ENCODE results near the gene UPF3A.

DNA sequence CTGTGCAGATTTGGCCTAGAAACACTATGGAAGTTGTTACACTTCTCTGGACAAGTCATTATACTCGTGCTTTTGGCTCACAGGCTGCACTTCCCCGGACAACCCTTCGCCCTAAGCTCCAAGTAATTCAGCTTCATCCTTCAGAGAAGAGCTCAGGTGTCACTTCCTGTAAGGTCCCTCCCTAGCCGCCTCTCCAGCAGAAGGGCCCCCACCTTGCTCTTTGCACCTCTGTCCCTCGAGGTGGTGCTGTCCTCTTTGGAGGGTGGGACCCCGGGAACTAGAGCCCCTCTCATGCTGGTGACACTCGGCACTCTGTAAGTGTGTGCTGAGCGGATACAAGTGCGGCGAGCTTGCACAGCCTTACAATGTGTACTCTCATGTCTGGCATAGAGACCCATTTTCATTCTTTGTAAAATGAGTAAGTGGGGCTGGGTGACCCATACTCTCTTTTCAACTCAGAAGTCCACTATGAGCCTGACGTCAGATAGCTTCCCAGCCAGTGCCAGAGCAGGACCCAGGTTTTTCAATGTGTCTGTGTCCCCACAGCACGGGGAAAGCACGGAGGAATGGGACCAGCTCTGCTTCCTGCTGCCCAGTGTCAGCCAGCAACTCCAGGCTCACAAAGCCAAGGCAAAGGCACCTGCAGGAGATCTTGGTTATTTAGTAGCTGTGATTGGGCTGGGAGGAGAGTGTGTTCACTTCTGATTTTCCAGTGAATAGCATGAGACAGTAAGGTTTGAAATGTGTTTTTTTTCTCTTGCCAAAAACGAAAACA, 59.8 kb downstream of the UPF3A start:
- TF ChIP-seq, protein P1, sequence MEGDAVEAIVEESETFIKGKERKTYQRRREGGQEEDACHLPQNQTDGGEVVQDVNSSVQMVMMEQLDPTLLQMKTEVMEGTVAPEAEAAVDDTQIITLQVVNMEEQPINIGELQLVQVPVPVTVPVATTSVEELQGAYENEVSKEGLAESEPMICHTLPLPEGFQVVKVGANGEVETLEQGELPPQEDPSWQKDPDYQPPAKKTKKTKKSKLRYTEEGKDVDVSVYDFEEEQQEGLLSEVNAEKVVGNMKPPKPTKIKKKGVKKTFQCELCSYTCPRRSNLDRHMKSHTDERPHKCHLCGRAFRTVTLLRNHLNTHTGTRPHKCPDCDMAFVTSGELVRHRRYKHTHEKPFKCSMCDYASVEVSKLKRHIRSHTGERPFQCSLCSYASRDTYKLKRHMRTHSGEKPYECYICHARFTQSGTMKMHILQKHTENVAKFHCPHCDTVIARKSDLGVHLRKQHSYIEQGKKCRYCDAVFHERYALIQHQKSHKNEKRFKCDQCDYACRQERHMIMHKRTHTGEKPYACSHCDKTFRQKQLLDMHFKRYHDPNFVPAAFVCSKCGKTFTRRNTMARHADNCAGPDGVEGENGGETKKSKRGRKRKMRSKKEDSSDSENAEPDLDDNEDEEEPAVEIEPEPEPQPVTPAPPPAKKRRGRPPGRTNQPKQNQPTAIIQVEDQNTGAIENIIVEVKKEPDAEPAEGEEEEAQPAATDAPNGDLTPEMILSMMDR (conservative IDR thresholded peaks at IDR 0.05; ENCODE audit: low read depth, low read length): no peak
- TF ChIP-seq MAZ (IDR thresholded peaks at IDR 0.05; ENCODE audit: borderline replicate concordance, low read depth, low read length) (no peak), RFX5 (IDR thresholded peaks at IDR 0.05; ENCODE audit: low read depth, low read length) (no peak), FOS (IDR thresholded peaks at IDR 0.05; ENCODE audit: low read depth, low read length) (no peak), NFE2L2 (IDR thresholded peaks at IDR 0.05; ENCODE audit: low read depth, low read length) (no peak), BHLHE40 (IDR thresholded peaks at IDR 0.05; ENCODE audit: low read depth, low read length) (no peak), POLR2A (IDR thresholded peaks at IDR 0.05; ENCODE audit: low read depth, low read length) (no peak), MXI1 (IDR thresholded peaks at IDR 0.05; ENCODE audit: borderline replicate concordance, low read depth, low read length) (no peak), RAD21 (IDR thresholded peaks at IDR 0.05; ENCODE audit: low read length) (no peak), CEBPB (IDR thresholded peaks at IDR 0.05; ENCODE audit: low read depth, low read length) (no peak)
- TF ChIP-seq, protein P2, sequence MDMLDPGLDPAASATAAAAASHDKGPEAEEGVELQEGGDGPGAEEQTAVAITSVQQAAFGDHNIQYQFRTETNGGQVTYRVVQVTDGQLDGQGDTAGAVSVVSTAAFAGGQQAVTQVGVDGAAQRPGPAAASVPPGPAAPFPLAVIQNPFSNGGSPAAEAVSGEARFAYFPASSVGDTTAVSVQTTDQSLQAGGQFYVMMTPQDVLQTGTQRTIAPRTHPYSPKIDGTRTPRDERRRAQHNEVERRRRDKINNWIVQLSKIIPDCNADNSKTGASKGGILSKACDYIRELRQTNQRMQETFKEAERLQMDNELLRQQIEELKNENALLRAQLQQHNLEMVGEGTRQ (IDR thresholded peaks at IDR 0.05; ENCODE audit: low read depth, low read length): no peak
